ENCODE data around the gene KDM2A.
"Not testable (repeated sequence)": the region's sequence is repeated elsewhere in the genome, so short reads cannot be mapped to it uniquely, and the experiment has no call there.

KDM2A gene

GRCh38 chr11:67117672-67118180 is 1.3 kb upstream of the KDM2A start:
- peak overlapping the region; percentile 62 for H3K4me3 ChIP-seq (ENCODE audit: low read depth, low read length)
- no peak for TF ChIP-seq CTCF (IDR thresholded peaks at IDR 0.05; ENCODE audit: borderline replicate concordance, insufficient read depth, low read depth, low read length)

GRCh38 chr11:67118181-67118766 is 789 bp upstream of the KDM2A start:
- no peak for TF ChIP-seq CTCF (IDR thresholded peaks at IDR 0.05; ENCODE audit: borderline replicate concordance, insufficient read depth, low read depth, low read length)
- H3K4me3 ChIP-seq (ENCODE audit: low read depth, low read length) = peak overlapping the region; percentile 62

DNA sequence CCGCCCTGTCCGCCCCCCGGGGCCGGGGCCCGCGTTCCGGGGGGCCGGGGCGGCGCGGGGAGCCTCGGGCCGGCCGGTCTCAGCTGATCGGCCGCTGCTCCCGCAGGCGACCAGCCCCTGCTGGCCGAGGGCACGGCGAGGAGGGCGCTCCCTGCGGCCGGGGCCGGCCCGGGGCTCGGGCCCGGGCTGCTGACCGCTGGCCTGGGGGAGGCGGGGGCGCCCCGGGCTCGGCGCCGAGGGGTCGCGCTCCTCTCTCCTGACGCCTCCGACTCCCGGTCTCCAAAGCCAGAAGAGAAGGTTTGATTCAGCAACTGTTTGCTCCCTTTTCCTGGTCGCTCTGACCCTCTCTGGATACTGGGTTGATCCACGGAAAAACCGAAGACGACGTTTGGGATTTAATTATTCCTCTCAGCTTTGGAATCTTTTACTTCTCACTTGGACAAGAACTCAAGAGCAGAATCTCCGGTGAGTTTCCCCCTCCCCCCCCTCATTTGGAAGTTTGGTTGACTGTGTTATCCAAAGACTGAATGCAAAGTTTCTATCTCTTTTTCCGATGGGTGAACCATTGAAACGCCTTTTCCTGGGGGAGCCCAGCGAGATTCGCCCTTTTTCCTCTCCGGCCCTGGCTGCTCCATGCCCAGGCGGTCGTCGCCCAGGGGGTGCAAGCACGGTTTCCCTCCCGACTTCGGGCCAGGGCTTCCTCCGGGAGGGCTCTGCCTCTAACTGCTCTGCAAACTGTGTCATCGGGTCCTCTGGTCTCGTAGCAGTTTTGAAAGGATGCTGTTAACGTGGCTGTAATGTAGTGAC is 725 bp downstream of the KDM2A start:
- TF ChIP-seq CTCF (IDR thresholded peaks at IDR 0.05; ENCODE audit: borderline replicate concordance, insufficient read depth, low read depth, low read length) = 0 out of 2 replicates have a peak, but pooled peaks have one; percentile 25
- peak overlapping the region; percentile 93 for H3K4me3 ChIP-seq (ENCODE audit: low read depth, low read length)

GRCh38 chr11:67120456-67120855 is 1.4 kb downstream of the KDM2A start:
- peak overlapping the region; percentile 93 for H3K4me3 ChIP-seq (ENCODE audit: low read depth, low read length)
- no peak for TF ChIP-seq CTCF (IDR thresholded peaks at IDR 0.05; ENCODE audit: borderline replicate concordance, insufficient read depth, low read depth, low read length)

- TF ChIP-seq CTCF (IDR thresholded peaks at IDR 0.05; ENCODE audit: borderline replicate concordance, insufficient read depth, low read depth, low read length) = no peak
- peak overlapping the region; percentile 93 for H3K4me3 ChIP-seq (ENCODE audit: low read depth, low read length)
Observed at GRCh38 chr11:67120881-67121710, 2.0 kb downstream of the KDM2A start.

GRCh38 chr11:67123801-67124200 is 4.7 kb downstream of the KDM2A start:
- H3K4me3 ChIP-seq (ENCODE audit: low read depth, low read length) = not testable (repeated sequence)

GRCh38 chr11:67126243-67126642 is 7.2 kb downstream of the KDM2A start:
- H3K4me3 ChIP-seq (ENCODE audit: low read depth, low read length) = not testable (repeated sequence)

All from GM12875 (cell line).